Activated CD8-positive, alpha-beta T cell treated with anti-CD3 and anti-CD28 coated beads for 36 hours (primary cell): ENCODE measurements around the gene CORO1C. TPM values are rescaled to one million over a fixed set of nuclear protein-coding genes. Genes with fewer than 3 reads are reported as not detected.

Source experiments
- ATAC-seq: fragments of 200-7000 bp; cut with Tn5 transposase; one replicate; pipeline ENCODE4 v1.10.0; 2021; ENCODE audit warnings: mild to moderate bottlenecking, moderate library complexity
- CTCF ChIA-PET: fragments of 350-600 bp; sonication (Branson Sonifier 250); formaldehyde crosslinking; loops from one replicate; lab custom pipeline; 2021; ENCODE audit warnings: antibody characterized with exemption; lab: Charles Lee
- POLR2A ChIA-PET: fragments of 350-600 bp; sonication (Branson Sonifier 250); formaldehyde crosslinking; loops from one replicate; lab custom pipeline; 2021; ENCODE audit warnings: antibody characterized with exemption; lab: Charles Lee
- DNase-seq: peaks from one replicate; pipeline ENCODE4 v3.0.0-alpha.2; 2020
- H3K27ac Mint-ChIP-seq: one replicate; pipeline ENCODE4 v1.8.0; 2021; ENCODE audit warnings: mild to moderate bottlenecking, mixed read lengths
- H3K27me3 Mint-ChIP-seq: one replicate; pipeline ENCODE4 v1.8.0; 2021; ENCODE audit warnings: mixed read lengths
- H3K36me3 Mint-ChIP-seq: one replicate; pipeline ENCODE4 v1.8.0; 2021; ENCODE audit warnings: low read depth, mixed read lengths
- H3K4me1 Mint-ChIP-seq: one replicate; pipeline ENCODE4 v1.8.0; 2021; ENCODE audit warnings: low read depth, mixed read lengths
- H3K4me3 Mint-ChIP-seq: one replicate; pipeline ENCODE4 v1.8.0; 2021; ENCODE audit warnings: mild to moderate bottlenecking, moderate library complexity, mixed read lengths
- H3K9me3 Mint-ChIP-seq: one replicate; pipeline ENCODE4 v1.8.0; 2021; ENCODE audit warnings: mixed read lengths
- intact Hi-C: fragments of 100-400 bp; cut with micrococcal nuclease; formaldehyde crosslinking; loops from one replicate; pipeline ENCODE4 v1.10.0; 2022
- total RNA-seq, 2 experiments: library from RNA; stranded (reverse); gene quantifications; one replicate each; pipeline ENCODE4 v1.2.3, GENCODE V29; 2021
- TF ChIP-seq, protein P1 (sequence below): fragments of 200-600 bp; IDR thresholded peaks from one replicate; pipeline ENCODE4 v1.8.0; 2022; ENCODE audit warnings: antibody characterized with exemption, mild to moderate bottlenecking

CORO1C gene
- total RNA-seq, 2 experiments from 2014 or later = 90.1 to 98.9 TPM

DNA sequence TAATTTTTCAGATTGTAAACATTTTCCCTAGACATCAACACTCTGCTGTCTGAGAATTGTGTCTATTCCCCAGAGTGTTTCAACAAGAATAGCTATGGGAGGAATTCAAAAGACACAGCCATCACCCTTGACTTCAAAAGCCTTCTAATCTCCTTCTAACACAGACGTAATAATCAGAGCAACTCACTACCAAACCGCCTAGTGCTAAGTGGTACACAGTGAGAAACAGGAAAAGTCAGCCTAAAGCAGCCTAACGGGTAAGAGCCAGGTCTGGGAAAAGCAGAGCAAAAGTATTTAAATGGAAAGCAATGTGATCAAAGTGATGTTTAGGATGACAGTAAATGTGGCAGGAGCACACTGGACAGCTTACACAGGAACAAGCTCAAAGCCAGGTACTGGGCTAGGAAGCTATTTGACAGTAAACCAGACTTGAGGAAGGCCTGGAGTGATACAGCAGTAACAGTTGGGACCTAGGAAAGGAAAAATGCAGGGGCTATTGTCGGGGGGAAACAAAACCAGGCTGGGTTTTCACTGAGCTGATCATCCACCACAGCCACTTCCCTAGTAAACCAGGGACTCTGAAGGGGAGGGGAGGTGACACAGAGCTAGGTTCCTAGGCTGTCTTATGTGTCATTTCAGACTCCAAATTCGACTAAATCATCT, 29.4 kb downstream of the CORO1C start:
- H3K4me1 Mint-ChIP-seq = peaks cover 17% of the 10 kb centered on the region
- TF ChIP-seq, protein P1, sequence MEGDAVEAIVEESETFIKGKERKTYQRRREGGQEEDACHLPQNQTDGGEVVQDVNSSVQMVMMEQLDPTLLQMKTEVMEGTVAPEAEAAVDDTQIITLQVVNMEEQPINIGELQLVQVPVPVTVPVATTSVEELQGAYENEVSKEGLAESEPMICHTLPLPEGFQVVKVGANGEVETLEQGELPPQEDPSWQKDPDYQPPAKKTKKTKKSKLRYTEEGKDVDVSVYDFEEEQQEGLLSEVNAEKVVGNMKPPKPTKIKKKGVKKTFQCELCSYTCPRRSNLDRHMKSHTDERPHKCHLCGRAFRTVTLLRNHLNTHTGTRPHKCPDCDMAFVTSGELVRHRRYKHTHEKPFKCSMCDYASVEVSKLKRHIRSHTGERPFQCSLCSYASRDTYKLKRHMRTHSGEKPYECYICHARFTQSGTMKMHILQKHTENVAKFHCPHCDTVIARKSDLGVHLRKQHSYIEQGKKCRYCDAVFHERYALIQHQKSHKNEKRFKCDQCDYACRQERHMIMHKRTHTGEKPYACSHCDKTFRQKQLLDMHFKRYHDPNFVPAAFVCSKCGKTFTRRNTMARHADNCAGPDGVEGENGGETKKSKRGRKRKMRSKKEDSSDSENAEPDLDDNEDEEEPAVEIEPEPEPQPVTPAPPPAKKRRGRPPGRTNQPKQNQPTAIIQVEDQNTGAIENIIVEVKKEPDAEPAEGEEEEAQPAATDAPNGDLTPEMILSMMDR = no peak
- no peak overlapping the region for H3K27ac Mint-ChIP-seq
- no peak overlapping the region for H3K4me3 Mint-ChIP-seq
- peak; percentile 82 for ATAC-seq
- peaks cover 19% of the 10 kb centered on the region for H3K36me3 Mint-ChIP-seq
- intact Hi-C loops = no loop called here
- peak; percentile 31 for DNase-seq
- POLR2A ChIA-PET = interaction anchor here (0.8 to 1.2 kb wide), 2 partner anchors 41 to 52 kb away, joined by 3 to 4 read pairs; no protein-coding TSS in a partner anchor
- H3K27me3 Mint-ChIP-seq = no peaks in the 10 kb centered on the region
- H3K9me3 Mint-ChIP-seq = no peaks in the 10 kb centered on the region
- CTCF ChIA-PET = interaction anchor here (0.6 to 1.9 kb wide), 10 partner anchors 12 to 249 kb away, joined by 3 to 15 read pairs (median 4); no protein-coding TSS in a partner anchor

DNA sequence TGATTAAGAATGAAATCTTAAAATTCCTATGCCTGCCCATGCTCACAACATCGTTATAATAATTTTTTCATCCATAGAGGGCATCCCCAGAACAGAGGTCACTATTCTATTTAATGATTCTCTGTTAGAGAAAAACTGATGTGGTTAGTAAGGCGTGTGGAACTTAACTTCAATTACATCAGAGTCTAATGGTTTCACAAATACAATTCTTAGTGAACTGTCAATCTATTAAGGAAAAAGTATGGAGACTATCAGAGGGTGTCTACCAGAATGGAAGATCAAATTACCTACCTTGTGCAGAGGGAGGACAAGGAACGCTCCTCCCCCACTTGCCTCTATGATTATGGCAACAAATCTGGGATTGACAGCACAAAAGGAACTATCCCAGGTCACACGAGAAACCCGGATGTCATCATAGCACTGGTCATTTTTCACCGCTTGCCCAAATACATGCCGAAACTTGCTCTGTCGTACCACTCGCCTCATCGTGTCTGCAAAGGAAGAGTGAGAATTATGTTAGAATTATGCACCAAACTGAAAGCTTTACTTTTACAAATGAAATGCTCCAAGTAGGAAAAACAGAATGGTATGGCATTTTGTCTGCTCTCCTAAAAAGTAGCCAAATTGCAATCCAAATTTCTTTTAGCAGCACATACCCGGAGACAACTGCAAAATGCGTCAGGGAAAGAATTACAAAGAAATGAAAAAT, 30.3 kb downstream of the CORO1C start:
- POLR2A ChIA-PET = no interaction called here
- Mint-ChIP-seq H3K27me3 (no peaks in the 10 kb centered on the region), H3K27ac (no peak overlapping the region), H3K4me1 (peaks cover 26% of the 10 kb centered on the region), H3K9me3 (no peaks in the 10 kb centered on the region), H3K4me3 (no peak overlapping the region), H3K36me3 (peaks cover 26% of the 10 kb centered on the region)
- no peak for ATAC-seq
- DNase-seq = no peak
- TF ChIP-seq, protein P1 = no peak
- intact Hi-C loops = no loop called here
- CTCF ChIA-PET = interaction anchor here (1.4 to 1.9 kb wide), 4 partner anchors 11 to 250 kb away, joined by 4 to 15 read pairs (median 5); no protein-coding TSS in a partner anchor

DNA sequence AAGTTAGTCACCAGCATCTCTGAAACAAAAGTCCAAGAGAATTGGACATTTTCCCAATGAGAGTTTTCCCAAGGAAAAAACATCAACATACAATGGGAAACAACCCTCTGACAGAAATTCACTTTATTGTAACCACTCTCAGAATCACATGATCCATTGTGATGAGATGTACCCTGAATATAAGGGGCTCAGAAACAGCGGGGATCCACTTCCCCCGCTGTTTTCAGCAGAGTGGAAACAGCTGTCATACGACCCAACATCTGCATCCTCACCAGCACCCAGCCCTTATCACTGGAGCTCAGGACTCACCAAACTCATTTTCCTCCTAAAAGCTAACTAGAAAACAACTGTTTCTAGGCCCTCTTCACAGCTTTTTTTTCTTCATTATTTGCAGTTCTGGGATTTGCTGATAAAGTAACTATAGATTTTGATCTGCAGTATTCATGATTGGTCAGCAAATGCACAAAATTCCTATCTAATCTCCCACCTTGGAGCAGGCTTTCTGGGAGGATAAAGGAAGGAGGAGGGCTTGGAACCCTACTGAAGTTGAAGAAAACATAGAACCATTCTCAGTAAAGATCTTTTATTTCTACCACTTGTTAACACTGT, 31.3 kb downstream of the CORO1C start:
- H3K27me3 Mint-ChIP-seq = no peaks in the 10 kb centered on the region
- no peak overlapping the region for H3K4me3 Mint-ChIP-seq

DNA sequence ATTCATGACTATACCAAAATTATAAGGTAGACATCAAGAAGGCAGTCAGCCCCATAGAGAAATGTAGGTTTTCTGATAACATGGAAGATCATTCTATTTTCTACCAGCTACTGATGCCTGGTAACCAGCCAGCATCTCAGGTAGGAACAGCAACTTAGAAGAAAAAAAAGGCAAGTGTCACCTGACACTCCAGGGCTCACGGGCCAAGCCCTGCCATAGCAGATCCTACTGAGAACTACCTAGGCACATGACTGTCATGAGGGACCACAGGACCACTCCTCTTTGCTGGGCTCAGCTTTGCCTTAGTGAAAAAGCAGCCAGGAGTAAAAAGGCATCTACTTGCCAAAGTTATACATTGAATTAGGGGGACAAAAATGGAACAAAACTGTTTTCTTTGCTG, 33.4 kb downstream of the CORO1C start:
- Mint-ChIP-seq H3K4me1 (peaks cover 45% of the 10 kb centered on the region), H3K36me3 (peaks cover 38% of the 10 kb centered on the region), H3K4me3 (no peak overlapping the region), H3K27ac (no peak overlapping the region), H3K9me3 (peaks cover 5% of the 10 kb centered on the region), H3K27me3 (no peaks in the 10 kb centered on the region)
- TF ChIP-seq, protein P1 = no peak
- POLR2A ChIA-PET = no interaction called here
- CTCF ChIA-PET = no interaction called here
- no peak for ATAC-seq
- intact Hi-C loops = loop anchor here (5.0 kb wide), 1 partner anchor 34 kb away; the partner anchor contains the start of gene CORO1C
- DNase-seq = no peak

More for the DNA sequence above, 31.3 kb downstream of the CORO1C start:
- DNase-seq (no peak), ATAC-seq (no peak)
- POLR2A ChIA-PET = interaction anchor here (0.6 kb wide), 1 partner anchor 261 kb away, joined by 3 read pairs; no protein-coding TSS in a partner anchor
- Mint-ChIP-seq H3K36me3 (peaks cover 34% of the 10 kb centered on the region), H3K4me1 (peaks cover 35% of the 10 kb centered on the region), H3K27ac (no peak overlapping the region), H3K9me3 (peaks cover 4% of the 10 kb centered on the region)
- intact Hi-C loops = loop anchor here (5.0 kb wide), 1 partner anchor 32 kb away; the partner anchor contains the start of gene CORO1C
- CTCF ChIA-PET = no interaction called here
- TF ChIP-seq, protein P1 = no peak
